Hematopoietic multipotent progenitor cell treated with erythropoietin and hydrocortisone succinate and interleukin-3 and kit ligand, for 6 days (in vitro differentiated cells): ENCODE data around the gene MRPL4.

Experiments
- DNase-seq: peaks from one replicate; pipeline ENCODE4 v3.0.0-alpha.2; 2015

The MRPL4 gene

GRCh38 chr19:10251792-10252694, at the start of gene MRPL4:
TSS of gene MRPL4 (plus strand) at chr19:10252214. CDS start at chr19:10252254, 40 bp downstream.
- DNase-seq, result peak; percentile 100

- DNase-seq, result no peak
Observed at GRCh38 chr19:10203686-10204085, 48.3 kb upstream of the MRPL4 start.

- no peak for DNase-seq
Observed at GRCh38 chr19:10205636-10206035, 46.4 kb upstream of the MRPL4 start.

GRCh38 chr19:10206226-10206885, 45.7 kb upstream of the MRPL4 start:
- DNase-seq, result no peak

GRCh38 chr19:10207026-10207425, 45.0 kb upstream of the MRPL4 start:
- DNase-seq, result no peak

GRCh38 chr19:10209315-10209714, 42.7 kb upstream of the MRPL4 start:
- no peak for DNase-seq

GRCh38 chr19:10211061-10211460, 41.0 kb upstream of the MRPL4 start:
- DNase-seq, result no peak

- no peak for DNase-seq
Observed at GRCh38 chr19:10211691-10212090, 40.3 kb upstream of the MRPL4 start.

- no peak for DNase-seq
Observed at GRCh38 chr19:10214784-10215183, 37.2 kb upstream of the MRPL4 start.

- no peak for DNase-seq
Observed at GRCh38 chr19:10217085-10217484, 34.9 kb upstream of the MRPL4 start.

GRCh38 chr19:10219678-10220077, 32.3 kb upstream of the MRPL4 start:
- peak; percentile 77 for DNase-seq

- no peak for DNase-seq
Observed at GRCh38 chr19:10220695-10221094, 31.3 kb upstream of the MRPL4 start.

- DNase-seq, result no peak
Observed at GRCh38 chr19:10222201-10222890, 29.7 kb upstream of the MRPL4 start.

- DNase-seq, result no peak
Observed at GRCh38 chr19:10223488-10224213, 28.4 kb upstream of the MRPL4 start.

GRCh38 chr19:10224337-10224736, 27.7 kb upstream of the MRPL4 start:
- DNase-seq, result no peak

- DNase-seq, result no peak
Observed at GRCh38 chr19:10226021-10226375, 26.0 kb upstream of the MRPL4 start.

- no peak for DNase-seq
Observed at GRCh38 chr19:10226376-10227025, 25.5 kb upstream of the MRPL4 start.

GRCh38 chr19:10227026-10227971, 24.7 kb upstream of the MRPL4 start:
- no peak for DNase-seq

- DNase-seq, result no peak
Observed at GRCh38 chr19:10228393-10228792, 23.6 kb upstream of the MRPL4 start.

- DNase-seq, result peak; percentile 73
Observed at GRCh38 chr19:10228920-10229319, 23.1 kb upstream of the MRPL4 start.

- no peak for DNase-seq
Observed at GRCh38 chr19:10230173-10230860, 21.7 kb upstream of the MRPL4 start.
